ENCODE data around the gene SCNN1B.
"Not testable (repeated sequence)": the region's sequence is repeated elsewhere in the genome, so short reads cannot be mapped to it uniquely, and the experiment has no call there.

Gene SCNN1B

GRCh38 chr16:23288726-23289512 is 13.2 kb upstream of the SCNN1B start:
- DNase-seq = no peak

- DNase-seq = no peak
These were observed 11.7 kb upstream of the SCNN1B start for GRCh38 chr16:23290189-23291062.

- peak; percentile 45 for DNase-seq
These were observed 9.1 kb upstream of the SCNN1B start for GRCh38 chr16:23293016-23293415.

- no peak for DNase-seq
These were observed 7.8 kb upstream of the SCNN1B start for GRCh38 chr16:23294260-23294659.

GRCh38 chr16:23296994-23297393 is 5.1 kb upstream of the SCNN1B start:
- DNase-seq = peak; percentile 30

- no peak for DNase-seq
These were observed 3.7 kb upstream of the SCNN1B start for GRCh38 chr16:23298290-23298915.

- not testable (repeated sequence) for DNase-seq
These were observed 2.3 kb upstream of the SCNN1B start for GRCh38 chr16:23299815-23300214.

- DNase-seq = no peak
These were observed 654 bp upstream of the SCNN1B start for GRCh38 chr16:23301251-23302044.

- DNase-seq = no peak
These were observed 1.6 kb downstream of the SCNN1B start for GRCh38 chr16:23303685-23304084.

GRCh38 chr16:23304620-23305019 is 2.5 kb downstream of the SCNN1B start:
- DNase-seq = no peak

GRCh38 chr16:23306199-23307100 is 4.3 kb downstream of the SCNN1B start:
- DNase-seq = peak; percentile 37

- no peak for DNase-seq
These were observed 8.1 kb downstream of the SCNN1B start for GRCh38 chr16:23310217-23310616.

GRCh38 chr16:23310744-23311143 is 8.6 kb downstream of the SCNN1B start:
- no peak for DNase-seq

GRCh38 chr16:23316232-23316631 is 14.1 kb downstream of the SCNN1B start:
- no peak for DNase-seq

- DNase-seq = no peak
These were observed 14.6 kb downstream of the SCNN1B start for GRCh38 chr16:23316634-23317265.

- DNase-seq = no peak
These were observed 15.2 kb downstream of the SCNN1B start for GRCh38 chr16:23317266-23317661.

GRCh38 chr16:23317751-23318150 is 15.6 kb downstream of the SCNN1B start:
- no peak for DNase-seq

- DNase-seq = no peak
These were observed 16.5 kb downstream of the SCNN1B start for GRCh38 chr16:23318639-23319038.

- no peak for DNase-seq
These were observed 17.9 kb downstream of the SCNN1B start for GRCh38 chr16:23319861-23320615.

- no peak for DNase-seq
These were observed 18.6 kb downstream of the SCNN1B start for GRCh38 chr16:23320693-23321092.
